Superior temporal gyrus (tissue), 1 donor: Measurements from ENCODE around the gene MNX1.

ENCODE experiments used
- DNase-seq: peaks from one replicate; pipeline ENCODE4 v3.0.0-alpha.2; 2016; ENCODE audit errors: extremely low spot score

MNX1 gene

DNA sequence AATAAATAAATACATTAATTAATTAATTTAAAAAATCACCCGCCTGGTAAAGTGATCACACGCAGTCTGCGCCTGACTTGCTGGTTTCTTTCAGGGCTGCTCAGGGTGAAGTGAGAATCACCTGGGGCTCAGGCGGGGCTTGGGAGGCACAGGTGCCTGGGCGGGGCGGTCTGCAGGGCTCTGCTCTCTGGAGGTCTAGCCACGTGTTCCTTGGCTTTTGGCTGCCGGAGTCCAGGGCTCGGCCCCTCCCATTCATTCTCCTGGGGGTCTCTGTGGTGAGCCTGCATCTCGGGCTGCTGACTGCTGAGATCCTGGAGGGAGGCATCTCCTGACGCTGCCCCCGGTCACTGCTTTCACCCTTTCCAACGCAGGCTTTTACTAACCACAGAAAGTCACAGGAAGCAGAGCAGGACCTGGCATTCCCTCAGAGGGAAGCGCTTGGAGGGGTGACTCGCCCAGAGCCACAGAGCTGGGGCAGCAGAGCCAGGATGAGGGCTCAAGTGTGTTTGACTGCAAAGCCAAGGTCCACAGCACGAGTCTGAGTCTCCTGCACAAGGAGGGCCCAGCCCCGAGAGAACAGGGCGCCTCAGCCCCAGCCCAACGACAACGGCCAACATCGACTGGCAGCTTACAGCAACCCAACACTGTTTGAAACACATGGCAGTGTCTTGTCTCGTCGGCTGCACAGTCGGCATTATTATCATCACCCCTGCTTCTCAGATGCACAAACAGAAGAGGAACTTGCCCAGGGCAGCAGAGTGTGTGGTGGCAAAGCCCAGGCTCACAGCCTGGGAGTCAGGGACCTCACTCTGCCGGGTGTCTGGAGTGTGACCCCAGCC, 22.4 kb upstream of the MNX1 start:
- DNase-seq = no peak

GRCh38 chr7:157032128-157032527, 21.7 kb upstream of the MNX1 start:
- no peak for DNase-seq

DNA sequence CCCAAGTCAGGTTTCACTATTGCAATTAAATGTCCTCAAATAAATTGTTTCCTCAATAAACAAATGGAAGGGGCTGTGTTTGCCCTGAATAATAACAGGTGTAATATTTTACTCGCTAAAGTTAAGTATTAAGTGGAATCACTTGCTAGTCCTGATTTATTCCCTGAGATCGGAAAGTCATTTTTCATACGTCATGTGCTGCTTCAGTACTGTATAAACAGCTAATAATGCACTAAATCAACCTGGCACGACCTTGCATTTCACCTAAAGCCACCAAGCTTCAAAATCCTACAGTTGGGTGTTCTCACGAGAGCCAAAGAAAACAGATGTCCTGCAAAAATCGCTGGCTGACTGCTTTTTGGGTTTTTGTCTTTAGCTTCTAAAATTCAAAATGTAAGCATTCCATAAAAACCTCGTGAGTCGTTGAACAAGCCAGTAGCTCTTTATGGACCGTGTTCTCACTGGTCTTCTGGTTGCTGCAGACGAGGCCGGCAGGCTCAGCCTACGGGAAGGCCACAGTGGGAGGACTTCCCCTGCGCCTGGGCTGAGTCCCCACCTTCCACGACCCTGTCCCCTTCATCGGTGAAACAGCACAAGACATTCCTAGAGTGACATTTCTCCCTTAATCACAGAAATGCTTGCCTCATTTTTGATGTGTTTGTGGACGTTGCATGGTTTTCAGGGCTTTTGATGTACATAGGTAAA, 17.9 kb upstream of the MNX1 start:
- no peak for DNase-seq

GRCh38 chr7:157027568-157028198, 17.2 kb upstream of the MNX1 start:
- DNase-seq = no peak

DNA sequence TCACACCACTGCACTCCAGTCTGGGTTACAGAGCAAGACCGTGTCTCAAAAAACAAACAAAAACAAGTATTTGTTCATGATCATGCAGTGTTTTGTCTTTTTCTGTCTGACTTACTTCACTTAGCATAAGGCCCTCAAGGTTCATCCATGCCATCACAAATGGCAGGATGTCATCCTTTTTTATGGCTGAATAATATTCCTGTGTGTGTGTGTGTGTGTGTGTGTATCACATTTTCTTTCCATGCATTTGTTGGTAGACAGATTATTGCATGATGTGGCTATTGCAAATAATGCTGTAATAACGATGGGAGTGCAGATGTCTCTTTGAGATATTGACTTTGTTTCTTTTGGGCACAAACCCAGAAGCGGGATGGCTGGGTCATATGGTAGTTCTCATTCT, 14.3 kb upstream of the MNX1 start:
- DNase-seq = no peak

DNA sequence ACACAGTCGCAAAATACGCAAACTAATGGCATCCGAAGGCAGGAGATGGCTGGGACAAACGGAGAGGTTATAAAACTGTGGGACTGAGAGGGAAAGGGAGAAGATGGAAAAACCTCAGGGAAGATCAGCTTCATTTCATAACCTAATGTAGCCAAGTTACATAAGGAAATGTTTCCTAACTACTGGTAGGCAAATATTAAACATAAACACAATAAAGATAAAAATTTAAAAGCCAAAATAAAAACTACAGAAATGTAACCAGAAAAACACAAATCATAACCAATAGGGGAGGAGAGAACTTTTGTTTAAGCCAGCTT, 13.1 kb upstream of the MNX1 start:
- no peak for DNase-seq

DNA sequence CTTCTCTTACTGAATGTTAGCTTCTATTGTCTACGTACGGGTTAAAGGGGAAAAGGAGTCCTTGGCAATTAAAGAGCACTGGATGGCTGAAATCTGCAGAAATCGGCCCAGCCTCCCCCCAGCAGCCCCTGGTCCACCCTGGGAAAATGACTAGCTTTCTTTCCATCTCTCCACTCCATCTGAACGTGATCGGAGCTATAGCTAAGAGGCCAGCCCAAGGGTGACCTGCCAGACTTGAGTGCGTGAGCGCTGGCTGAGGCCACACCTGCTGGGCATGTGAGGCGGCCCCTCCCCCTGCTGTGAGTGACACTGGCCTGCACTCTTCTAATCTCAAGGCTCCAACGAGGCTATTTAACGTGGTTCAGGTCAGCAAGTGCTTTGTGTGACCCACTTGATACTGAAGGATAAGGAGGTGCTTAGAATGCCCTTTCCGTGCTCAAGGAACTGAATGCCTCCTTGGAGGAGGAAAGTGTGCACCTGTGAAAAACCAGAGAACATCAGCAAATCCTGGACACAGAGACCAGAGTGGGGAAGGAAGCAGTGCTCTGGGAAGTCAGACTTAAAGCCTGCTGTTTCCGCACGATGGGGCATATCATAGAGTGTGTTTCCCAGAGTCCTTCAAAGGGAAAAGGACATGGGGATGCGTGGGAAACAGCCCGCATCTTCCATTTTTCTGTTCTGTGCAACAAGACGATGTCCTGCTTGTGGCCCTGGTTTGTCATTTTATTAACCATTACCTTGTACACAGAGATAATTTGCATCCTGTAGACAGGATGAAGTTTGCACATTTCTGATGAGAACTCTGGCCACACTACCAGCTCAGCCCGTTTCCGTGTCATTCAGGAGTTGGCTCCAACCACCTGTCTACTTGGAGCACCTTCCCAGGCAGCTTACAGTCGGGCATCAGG, 12.5 kb upstream of the MNX1 start:
- DNase-seq = no peak

- DNase-seq = no peak
These were observed 11.6 kb upstream of the MNX1 start for GRCh38 chr7:157021871-157022680.

DNA sequence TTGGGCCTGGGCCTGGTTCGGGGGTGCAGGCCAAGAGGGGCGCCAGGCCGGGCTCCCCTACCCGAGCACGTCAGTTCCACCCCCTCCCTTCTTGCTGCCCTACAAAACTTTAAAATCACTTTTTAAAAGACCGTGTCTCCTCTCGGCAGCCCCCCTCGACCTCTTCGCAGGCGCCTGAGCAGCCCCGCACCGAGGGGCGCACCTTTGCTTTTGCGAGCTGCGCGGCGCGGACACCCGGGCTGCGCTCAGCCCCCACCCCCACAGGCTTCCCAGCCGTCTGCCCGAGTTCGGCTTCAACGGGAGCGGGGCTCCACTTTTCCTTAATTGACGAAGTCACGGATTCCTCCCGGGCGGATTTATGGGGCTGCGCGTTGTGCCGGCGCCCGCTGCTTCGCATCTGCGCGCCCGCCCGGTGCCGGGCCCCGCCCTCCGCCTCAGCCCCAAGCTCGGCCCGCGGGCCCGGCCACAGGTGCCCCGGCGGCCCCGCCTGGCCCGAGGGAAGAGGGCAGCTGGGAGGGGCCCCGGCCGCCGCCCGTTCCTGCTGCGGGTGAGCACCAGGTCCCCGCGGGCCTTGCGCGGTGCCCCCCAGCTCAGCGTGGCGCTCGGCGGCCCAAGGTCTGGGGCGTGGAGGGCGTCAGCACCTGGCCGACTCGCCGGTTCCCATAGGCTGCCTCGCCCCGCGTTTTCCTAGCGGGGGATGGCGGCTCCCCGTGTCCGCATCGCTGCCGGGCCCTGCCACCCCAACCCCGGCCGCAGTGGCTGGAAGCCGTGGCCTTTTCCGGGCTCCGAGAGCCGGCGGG, 10.8 kb upstream of the MNX1 start:
- no peak for DNase-seq

- DNase-seq = no peak
These were observed 10.1 kb upstream of the MNX1 start for GRCh38 chr7:157020514-157021070.

- no peak for DNase-seq
These were observed 9.4 kb upstream of the MNX1 start for GRCh38 chr7:157019718-157020451.

DNA sequence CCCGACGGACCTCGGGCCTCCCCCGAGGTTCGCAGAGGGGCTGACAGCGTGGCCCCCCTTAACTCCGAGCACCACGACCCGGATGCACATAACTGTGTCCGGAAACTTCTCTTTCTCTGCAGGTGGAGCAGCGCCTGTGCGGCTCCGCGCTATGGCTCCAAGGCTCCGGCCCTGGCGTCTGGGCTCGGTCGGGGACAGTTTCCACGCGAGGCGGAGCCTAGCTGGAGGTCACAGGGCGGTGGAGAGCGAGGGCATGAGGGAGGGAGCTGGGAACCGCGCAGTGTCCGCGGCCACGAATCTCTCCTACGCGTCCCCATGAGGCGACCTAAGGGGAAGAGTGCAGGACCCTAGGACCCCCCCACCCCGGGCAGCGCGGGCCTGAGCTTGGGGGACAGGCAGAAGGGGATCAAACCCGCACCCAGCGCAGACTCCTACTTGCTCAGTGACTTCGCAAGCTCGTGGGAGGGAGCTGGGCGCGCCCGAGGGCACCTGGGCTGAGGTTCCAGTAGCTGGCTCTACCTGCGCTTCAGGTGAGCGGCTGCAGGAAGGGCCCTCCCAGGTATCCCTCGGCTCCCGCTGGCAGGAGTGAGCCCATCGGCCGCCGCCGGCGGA, 8.6 kb upstream of the MNX1 start:
- DNase-seq = no peak

DNA sequence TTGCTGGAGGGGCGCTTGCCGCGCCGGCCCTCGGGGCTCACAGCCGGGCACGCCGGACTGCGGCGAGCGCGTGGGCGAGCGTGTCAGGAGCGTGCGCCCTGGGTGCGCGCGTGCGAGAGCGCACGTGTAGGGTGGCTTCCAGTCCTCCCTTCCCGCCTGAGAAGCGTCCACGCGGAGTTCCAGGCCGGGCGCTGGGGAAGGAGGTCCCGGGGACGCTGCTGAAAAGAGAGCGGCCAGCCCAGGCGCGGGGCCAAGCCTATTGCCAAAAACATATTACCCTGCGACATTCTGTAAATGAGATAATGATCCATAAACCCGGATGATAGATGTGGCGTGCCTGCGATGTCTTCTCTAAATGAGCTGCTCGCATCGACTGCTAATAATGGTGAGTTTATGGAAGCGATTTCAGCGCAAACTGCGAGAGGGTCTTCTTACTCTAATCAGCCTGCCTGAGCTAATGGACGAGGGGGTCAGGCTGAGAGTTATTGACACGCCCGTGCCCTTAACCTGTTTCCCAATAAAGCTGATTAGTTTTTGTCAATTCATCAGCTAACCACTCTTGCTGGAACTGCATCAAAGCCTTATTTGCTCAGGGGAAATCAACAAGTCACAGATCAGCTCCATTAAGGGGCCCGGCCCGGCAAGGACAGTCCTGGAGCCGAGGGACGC, 8.0 kb upstream of the MNX1 start:
- no peak for DNase-seq

DNA sequence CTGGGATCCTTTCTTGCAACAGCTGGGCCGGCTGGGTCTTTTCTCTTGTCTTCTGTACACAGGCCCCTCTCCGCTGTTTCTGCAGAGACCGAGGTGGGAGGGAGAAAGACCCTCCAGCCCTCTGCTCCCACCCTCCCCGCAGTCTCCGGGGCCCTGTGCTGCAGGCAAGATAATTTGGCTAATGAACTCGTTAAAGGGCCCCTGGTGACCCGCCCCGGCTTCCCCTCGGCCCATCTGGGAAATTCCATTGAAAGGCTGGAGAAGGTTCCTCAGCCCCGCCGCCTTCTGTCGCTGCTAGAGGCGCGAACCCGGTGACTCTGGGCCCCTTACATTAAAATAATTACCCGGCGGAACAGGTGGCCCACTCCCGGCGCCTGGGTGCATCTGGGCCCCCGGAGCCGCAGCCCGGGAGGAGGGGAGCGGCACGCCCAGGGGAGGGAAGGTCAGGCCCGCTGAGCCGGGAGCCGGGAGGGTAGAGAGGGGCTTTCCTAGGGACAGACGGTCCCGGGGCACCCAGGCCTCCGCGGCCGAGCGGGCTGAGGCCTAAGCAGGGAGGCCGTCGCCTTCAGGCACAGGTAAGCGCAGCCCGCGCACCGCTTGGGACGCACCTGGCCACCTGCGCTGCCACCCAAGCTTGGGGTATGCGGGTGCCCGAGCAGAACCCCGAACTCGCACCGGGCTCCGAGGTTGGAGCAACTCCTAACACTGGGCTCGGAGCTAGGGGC, 7.3 kb upstream of the MNX1 start:
- DNase-seq = no peak

DNA sequence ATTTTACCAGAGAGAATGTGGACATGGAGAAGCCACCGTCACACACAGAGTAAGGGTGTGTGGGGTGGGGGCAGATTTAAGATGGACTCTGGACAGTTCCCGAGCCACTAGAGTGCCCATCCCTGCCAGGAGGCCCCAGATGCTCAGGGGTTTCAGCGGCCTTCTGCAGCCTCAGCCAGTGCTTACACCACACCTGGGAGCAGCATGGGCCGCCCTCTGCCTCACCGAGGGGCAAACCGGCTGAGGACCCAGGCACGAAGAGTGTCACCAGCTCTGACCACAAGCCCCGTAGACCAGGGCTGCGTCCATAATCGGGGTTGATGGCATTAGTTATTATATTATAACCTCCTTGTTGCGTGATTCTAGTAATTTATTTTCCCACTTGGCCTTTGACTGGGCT, 6.7 kb upstream of the MNX1 start:
- no peak for DNase-seq

- no peak for DNase-seq
These were observed 6.0 kb upstream of the MNX1 start for GRCh38 chr7:157016352-157017041.

- DNase-seq = no peak
These were observed 5.5 kb upstream of the MNX1 start for GRCh38 chr7:157016024-157016351.
